WI38 (cell line): ENCODE results near the gene POLR1E.
"Not testable (repeated sequence)": the region's sequence is repeated elsewhere in the genome, so short reads cannot be mapped to it uniquely, and the experiment has no call there.

Experiments used
- H3K4me3 ChIP-seq: 2 replicates; pipeline ENCODE4 v1.5.1; 2011; ENCODE audit warnings: low read depth, mild to moderate bottlenecking, control low read depth, low read length
- CTCF ChIP-seq: IDR thresholded peaks from 2 replicates; pipeline ENCODE4 v1.5.1; 2012; ENCODE audit warnings: low read depth, mild to moderate bottlenecking, control low read depth, low read length

POLR1E gene

GRCh38 chr9:37508834-37509206 is 23.1 kb downstream of the POLR1E start:
- no peak for TF ChIP-seq CTCF
- no peak overlapping the region for H3K4me3 ChIP-seq

- TF ChIP-seq CTCF = no peak
- no peak overlapping the region for H3K4me3 ChIP-seq
Measured at GRCh38 chr9:37509536-37509935, 23.8 kb downstream of the POLR1E start.

- not testable (repeated sequence) for H3K4me3 ChIP-seq
Measured at GRCh38 chr9:37510053-37510452, 24.3 kb downstream of the POLR1E start.

GRCh38 chr9:37511016-37512010 is 25.6 kb downstream of the POLR1E start:
- no peak for TF ChIP-seq CTCF
- no peak overlapping the region for H3K4me3 ChIP-seq

GRCh38 chr9:37512437-37512836 is 26.7 kb downstream of the POLR1E start:
- no peak for TF ChIP-seq CTCF
- H3K4me3 ChIP-seq = no peak overlapping the region

GRCh38 chr9:37514415-37514814 is 28.7 kb downstream of the POLR1E start:
- not testable (repeated sequence) for H3K4me3 ChIP-seq

GRCh38 chr9:37514999-37515398 is 29.3 kb downstream of the POLR1E start:
- no peak overlapping the region for H3K4me3 ChIP-seq
- TF ChIP-seq CTCF = no peak

GRCh38 chr9:37515620-37516258 is 30.0 kb downstream of the POLR1E start:
- TF ChIP-seq CTCF = no peak
- no peak overlapping the region for H3K4me3 ChIP-seq
